ENCODE data around the gene NKTR. TPM values are rescaled to one million over a fixed set of nuclear protein-coding genes. Genes with fewer than 3 reads are reported as not detected.

NKTR gene
- total RNA-seq, 4 donors from 2014 or later: 119 to 361 (median 164) TPM

GRCh38 chr3:42667523-42668412, 67.3 kb downstream of the NKTR start:
- peak; percentile 22 to 24 for DNase-seq
- no peaks in the 10 kb centered on the region for H3K36me3 ChIP-seq
- intact Hi-C loops (cut with DNase I; ENCODE audit: low total_unique reads): no loop called here
- H3K27me3 ChIP-seq: no peaks in the 10 kb centered on the region
- TF ChIP-seq POLR2A (IDR thresholded peaks at IDR 0.05): no peak
- TF ChIP-seq CTCF (IDR thresholded peaks at IDR 0.05): no peak
- H3K9me3 ChIP-seq: no peaks in the 10 kb centered on the region
- peak overlapping the region in 1 of 2 donors; percentile 28 for H3K27ac ChIP-seq
- no peak overlapping the region for H3K4me3 ChIP-seq
- H3K4me1 ChIP-seq: peaks cover 0 to 4% of the 10 kb centered on the region in 2 donors

DNA sequence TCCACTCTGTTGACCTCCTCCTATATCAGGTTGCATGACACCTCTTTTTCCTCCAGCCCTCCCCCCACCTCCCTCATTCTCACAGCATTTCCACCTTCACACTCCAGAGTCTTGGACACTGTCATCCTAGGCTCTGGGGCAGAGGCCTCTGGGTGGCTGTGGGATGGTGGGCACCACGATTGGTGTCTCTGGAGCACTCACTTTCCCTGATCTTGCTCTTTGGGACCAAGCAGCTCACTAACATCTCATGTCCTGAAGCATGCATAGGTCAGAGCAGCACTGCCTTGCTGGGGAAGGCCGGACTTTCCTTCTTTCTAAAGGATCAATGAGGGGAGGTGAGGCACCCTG, 67.9 kb downstream of the NKTR start:
- no peaks in the 10 kb centered on the region for H3K36me3 ChIP-seq
- intact Hi-C loops (cut with DNase I; ENCODE audit: low total_unique reads): no loop called here

DNA sequence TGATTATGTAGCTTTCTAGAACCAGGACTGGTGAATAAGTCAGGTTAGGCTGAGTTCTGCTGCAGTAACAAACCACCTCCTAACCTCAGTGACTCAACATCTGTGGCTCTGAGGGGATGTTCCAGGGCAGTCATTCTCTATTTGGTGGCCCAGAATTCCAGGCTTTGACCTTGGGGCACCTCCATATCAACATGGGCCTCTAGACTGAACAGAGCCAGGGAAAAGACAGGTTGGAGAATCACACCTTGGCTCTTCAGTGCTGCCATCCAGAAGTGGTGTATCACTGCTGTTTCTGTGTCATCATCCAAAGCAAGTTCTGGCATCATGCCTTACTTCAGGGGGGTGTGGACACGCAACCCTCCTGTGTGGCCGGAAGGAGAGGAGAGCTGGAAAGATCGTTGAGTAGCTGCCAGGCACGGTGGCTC, 68.3 kb downstream of the NKTR start:
- DNase-seq: peak; percentile 13 to 17
- H3K36me3 ChIP-seq: no peaks in the 10 kb centered on the region

More for the DNA sequence above, 67.9 kb downstream of the NKTR start:
- H3K9me3 ChIP-seq: no peaks in the 10 kb centered on the region
- no peaks in the 10 kb centered on the region for H3K27me3 ChIP-seq
- H3K27ac ChIP-seq: no peak overlapping the region
- no peak overlapping the region for H3K4me3 ChIP-seq
- H3K4me1 ChIP-seq: peaks cover 0 to 4% of the 10 kb centered on the region in 2 donors
- TF ChIP-seq POLR2A (IDR thresholded peaks at IDR 0.05) (no peak), CTCF (IDR thresholded peaks at IDR 0.05) (no peak)
- DNase-seq: no peak

GRCh38 chr3:42670051-42670576, 69.6 kb downstream of the NKTR start:
- no peaks in the 10 kb centered on the region for H3K27me3 ChIP-seq
- no peaks in the 10 kb centered on the region for H3K9me3 ChIP-seq
- no peak overlapping the region for H3K27ac ChIP-seq
- no peaks in the 10 kb centered on the region for H3K36me3 ChIP-seq
- DNase-seq: no peak
- H3K4me3 ChIP-seq: no peak overlapping the region
- TF ChIP-seq CTCF (IDR thresholded peaks at IDR 0.05) (no peak), POLR2A (IDR thresholded peaks at IDR 0.05) (no peak)
- peaks cover 0 to 4% of the 10 kb centered on the region in 2 donors for H3K4me1 ChIP-seq
- intact Hi-C loops (cut with DNase I; ENCODE audit: low total_unique reads): no loop called here

More for the DNA sequence above, 68.3 kb downstream of the NKTR start:
- intact Hi-C loops (cut with DNase I; ENCODE audit: low total_unique reads): no loop called here
- H3K4me3 ChIP-seq: no peak overlapping the region
- H3K27ac ChIP-seq: no peak overlapping the region
- TF ChIP-seq POLR2A (IDR thresholded peaks at IDR 0.05) (no peak), CTCF (IDR thresholded peaks at IDR 0.05) (no peak)
- no peaks in the 10 kb centered on the region for H3K9me3 ChIP-seq
- H3K4me1 ChIP-seq: peaks cover 0 to 4% of the 10 kb centered on the region in 2 donors
- H3K27me3 ChIP-seq: no peaks in the 10 kb centered on the region

GRCh38 chr3:42670670-42671069, 70.2 kb downstream of the NKTR start:
- no peak overlapping the region for H3K27ac ChIP-seq
- no peak overlapping the region for H3K4me3 ChIP-seq
- peak in 1 of 2 donors; percentile 10 for DNase-seq
- no peaks in the 10 kb centered on the region for H3K36me3 ChIP-seq
- no peaks in the 10 kb centered on the region for H3K27me3 ChIP-seq
- no peaks in the 10 kb centered on the region for H3K9me3 ChIP-seq
- TF ChIP-seq POLR2A (IDR thresholded peaks at IDR 0.05): no peak
- no peak for TF ChIP-seq CTCF (IDR thresholded peaks at IDR 0.05)
- intact Hi-C loops (cut with DNase I; ENCODE audit: low total_unique reads): no loop called here
- H3K4me1 ChIP-seq: peaks cover 0 to 4% of the 10 kb centered on the region in 2 donors
